ENCODE data around the gene LYPD6B.
A peak's percentile ranks its signal among the peaks of the same experiment; 100 is the strongest.

Gene LYPD6B

GRCh38 chr2:149080971-149081370 is 42.5 kb downstream of the LYPD6B start:
- DNase-seq = no peak

- no peak for DNase-seq
Observed at GRCh38 chr2:149082079-149082478, 43.6 kb downstream of the LYPD6B start.

GRCh38 chr2:149082735-149083134 is 44.2 kb downstream of the LYPD6B start:
- no peak for DNase-seq

GRCh38 chr2:149084924-149085795 is 46.7 kb downstream of the LYPD6B start:
- no peak for DNase-seq

DNA sequence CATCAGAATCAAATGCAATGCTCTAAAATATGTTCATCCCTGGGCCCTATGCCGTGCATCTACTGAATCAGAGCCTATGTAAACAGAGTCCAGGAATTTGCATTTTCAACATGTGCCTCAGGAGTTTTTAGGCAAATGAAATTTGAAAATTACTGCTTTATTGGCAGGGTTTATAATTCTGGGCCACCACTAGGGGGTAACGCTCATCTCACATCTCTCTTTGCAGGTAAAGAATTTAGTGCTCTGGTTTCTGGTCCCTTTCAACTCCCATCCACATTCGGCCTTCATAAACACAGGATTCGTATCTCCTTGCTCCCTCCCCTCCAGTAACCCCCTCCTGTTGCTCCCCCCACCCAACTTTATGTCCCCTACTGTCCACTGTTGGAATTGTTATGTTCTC is 49.3 kb downstream of the LYPD6B start:
- no peak for DNase-seq

DNA sequence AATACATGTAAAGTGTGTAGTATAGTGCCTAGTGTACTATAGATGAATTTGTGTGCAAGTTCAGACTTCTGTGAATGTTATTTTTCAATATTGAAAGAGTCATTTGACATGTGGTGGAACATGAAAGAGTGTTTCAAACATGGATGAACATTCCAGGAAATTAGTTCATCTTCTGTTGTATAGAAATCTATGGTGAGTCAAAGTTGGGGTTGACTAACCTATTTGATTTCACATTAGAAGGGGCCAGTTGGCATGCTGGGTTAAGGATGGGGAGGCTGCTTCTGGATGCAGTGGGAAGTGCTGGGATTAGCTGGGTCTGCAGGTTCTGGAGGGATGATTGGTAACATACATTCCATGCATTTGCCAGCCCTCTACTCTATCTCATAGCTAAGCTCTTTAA is 50.6 kb downstream of the LYPD6B start:
- no peak for DNase-seq

GRCh38 chr2:149090706-149091105 is 52.2 kb downstream of the LYPD6B start:
- DNase-seq = no peak

DNA sequence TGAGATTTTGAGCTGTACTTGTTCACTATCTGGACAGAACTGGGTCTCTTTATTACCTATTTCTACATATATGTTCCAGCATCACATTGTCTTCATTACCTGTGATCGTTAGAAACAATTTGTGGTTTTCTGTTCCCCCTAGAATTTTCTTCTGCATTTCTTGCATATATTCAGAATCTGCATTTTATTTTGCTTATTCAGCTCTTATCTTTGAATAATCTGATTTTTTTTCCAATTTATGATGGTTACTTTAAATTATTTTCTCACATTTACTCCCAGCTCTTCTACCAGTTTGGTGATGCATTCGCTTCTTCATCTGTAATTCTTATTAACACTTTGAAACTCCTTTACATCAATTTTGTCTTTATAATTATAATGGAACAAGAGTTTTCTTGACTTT is 55.1 kb downstream of the LYPD6B start:
- DNase-seq = no peak

DNA sequence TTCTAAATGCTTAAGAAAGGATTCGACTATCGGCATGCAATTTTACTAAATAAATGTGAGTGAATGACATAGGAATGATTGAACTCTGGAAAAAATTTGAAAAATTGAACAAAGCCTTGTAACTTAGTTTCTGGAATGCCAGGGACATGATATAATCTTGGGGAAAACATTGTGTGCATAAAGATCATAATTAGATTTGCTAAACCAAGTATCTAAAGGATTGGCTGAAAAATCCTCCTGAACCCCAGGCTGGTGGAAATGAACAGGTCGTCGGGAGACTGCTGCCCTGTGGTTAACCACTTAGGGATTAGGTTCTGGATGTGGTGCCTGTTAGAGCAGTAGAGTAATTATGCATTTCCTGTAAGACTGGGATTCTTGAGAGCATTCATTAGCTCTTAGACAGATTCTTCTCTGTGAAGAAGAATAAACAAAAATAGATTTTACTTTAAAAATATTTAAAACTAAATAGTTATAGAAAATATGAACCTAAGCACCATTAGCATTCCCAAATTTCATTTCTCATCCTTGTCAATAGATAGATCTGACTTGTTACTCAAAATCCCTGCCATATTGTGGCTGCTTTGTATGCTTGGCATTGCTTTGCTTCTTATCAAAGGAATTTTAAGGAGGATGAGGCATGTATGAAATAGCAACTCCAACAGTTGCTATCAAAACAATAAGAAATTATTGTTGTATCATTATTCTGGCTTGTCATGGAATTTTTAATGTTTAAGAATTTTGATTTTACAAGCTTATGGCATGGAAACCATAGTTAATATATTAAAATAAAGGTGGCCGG is 55.9 kb downstream of the LYPD6B start:
- DNase-seq = peak; percentile 10 to 68

DNA sequence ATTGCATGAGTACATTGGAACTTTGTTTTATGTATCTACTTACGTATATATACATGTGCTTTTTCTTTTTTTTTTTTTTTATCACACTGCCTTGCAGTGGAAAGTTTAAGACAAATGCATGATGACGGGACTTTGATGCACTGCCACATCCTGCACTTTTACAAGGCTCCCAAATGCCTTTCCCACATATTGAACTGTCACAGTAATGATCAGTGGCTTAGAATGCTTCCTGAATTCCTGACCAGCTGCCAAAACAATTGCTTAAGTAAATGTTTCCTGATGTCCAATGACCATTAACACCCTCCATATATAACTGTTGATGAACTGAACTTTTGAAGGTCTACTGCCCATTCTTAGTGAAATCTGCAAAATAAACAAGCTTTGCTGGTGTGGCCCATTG is 60.2 kb downstream of the LYPD6B start:
- peak; percentile 8 to 42 for DNase-seq

GRCh38 chr2:149099298-149099697 is 60.8 kb downstream of the LYPD6B start:
- no peak for DNase-seq

- DNase-seq = no peak
Observed at GRCh38 chr2:149100739-149101699, 62.5 kb downstream of the LYPD6B start.

- DNase-seq = no peak
Observed at GRCh38 chr2:149101818-149102217, 63.3 kb downstream of the LYPD6B start.

DNA sequence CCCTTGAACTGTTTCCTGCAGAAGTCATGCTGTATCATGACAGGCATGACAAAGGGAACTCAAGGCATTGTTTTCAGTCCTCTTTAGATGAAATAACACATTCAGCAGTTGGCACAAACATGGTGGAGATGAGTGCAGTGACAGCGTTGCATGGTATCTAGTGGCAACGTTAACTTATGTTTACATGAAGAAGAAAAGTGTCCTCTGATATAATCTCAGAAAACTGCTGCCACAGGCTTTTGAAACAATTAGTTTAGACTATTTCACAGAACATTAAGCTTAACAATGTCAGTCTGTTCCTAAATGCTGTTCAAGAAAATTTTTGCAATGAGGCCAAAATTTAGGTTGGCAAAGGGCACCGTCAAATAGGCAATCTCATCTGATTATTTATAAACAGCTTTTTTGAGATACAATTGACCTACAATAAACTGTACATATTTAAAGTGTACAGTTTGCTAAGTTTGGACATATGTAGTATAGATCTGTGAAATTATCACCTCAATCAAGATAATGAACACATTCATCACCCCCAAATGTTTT is 64.7 kb downstream of the LYPD6B start:
- no peak for DNase-seq

- DNase-seq = no peak
Observed at GRCh38 chr2:149104221-149104620, 65.7 kb downstream of the LYPD6B start.

GRCh38 chr2:149112068-149112467 is 73.6 kb downstream of the LYPD6B start:
- DNase-seq = no peak

- DNase-seq = no peak
Observed at GRCh38 chr2:149112713-149113112, 74.2 kb downstream of the LYPD6B start.

GRCh38 chr2:149115781-149116180 is 77.3 kb downstream of the LYPD6B start:
- DNase-seq = no peak

- no peak for DNase-seq
Observed at GRCh38 chr2:149119368-149119767, 80.9 kb downstream of the LYPD6B start.

DNA sequence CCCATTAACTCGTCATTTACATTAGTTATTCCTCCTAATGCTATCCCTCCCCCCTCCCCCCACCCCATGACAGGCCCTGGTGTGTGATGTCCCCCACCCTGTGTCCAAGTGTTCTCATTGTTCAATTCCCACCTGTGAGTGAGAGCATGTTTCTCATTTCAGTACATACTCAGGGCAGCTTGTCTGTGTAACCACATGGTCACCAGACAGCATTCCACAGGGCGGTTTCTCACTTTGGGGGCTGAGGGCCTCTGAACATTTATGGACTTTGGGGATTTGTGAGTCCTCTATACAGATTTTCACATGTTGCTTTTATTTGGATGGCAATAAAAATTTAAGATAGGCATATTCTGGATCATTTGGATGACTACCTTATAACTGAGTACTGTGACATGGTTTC is 84.0 kb downstream of the LYPD6B start:
- no peak for DNase-seq

DNA sequence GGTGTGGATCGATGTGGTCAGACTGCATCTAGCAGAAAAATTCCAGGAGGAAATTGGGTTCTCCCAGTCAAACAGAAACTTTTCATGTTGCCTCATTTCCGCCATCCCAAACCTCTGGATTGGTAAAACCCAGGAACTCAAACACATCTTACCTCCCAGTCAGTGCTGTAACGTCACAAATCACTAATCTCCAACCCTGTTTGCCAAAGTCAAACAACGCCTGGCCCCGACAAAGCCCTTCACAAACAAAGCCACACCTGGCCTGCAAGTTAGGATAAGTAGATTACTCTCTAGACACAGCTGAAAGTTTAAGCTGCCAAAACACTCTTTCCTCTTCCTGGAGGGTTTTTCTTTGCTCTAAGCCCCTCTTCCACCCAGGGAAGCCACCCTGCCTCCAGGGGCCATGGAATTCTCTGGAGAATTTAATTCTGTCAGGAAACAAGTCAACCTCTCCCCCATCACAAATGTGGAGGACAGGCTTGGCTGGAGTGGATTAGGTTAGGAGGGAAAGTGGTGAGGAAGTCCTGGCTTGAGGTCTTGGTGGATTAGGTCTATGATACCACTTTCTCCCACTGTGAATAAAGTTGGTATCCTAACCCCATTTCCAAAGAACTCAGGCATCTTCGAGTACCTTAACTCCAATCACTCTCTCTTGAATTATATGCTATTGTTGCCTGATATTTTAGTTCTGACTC is 86.7 kb downstream of the LYPD6B start:
- no peak for DNase-seq

DNA sequence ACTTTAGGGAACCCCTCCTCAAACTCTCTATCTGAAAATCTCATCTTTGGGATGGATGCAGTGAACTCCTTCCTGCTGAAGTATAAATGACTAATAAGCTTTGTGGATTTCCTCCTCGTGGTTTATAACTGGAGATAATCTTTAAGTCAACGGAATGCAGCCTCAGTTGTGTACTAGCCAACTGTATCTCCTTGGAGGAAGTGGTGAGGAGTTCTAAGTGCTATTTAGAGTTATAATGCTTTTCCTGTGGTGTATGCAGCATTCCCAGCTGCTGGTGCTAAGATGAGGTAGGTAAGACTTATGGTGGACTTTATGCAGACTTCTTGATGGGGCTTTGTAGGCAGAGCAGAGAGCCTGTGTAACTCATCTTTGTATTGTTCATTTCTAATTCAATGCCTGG is 90.9 kb downstream of the LYPD6B start:
- DNase-seq = no peak
